ENCODE results near the gene NINL. TPM values are rescaled to one million over a fixed set of nuclear protein-coding genes. Genes with fewer than 3 reads are reported as not detected.

The NINL gene
- total RNA-seq, 1 experiment from 2014 or later = 7.2 TPM

DNA sequence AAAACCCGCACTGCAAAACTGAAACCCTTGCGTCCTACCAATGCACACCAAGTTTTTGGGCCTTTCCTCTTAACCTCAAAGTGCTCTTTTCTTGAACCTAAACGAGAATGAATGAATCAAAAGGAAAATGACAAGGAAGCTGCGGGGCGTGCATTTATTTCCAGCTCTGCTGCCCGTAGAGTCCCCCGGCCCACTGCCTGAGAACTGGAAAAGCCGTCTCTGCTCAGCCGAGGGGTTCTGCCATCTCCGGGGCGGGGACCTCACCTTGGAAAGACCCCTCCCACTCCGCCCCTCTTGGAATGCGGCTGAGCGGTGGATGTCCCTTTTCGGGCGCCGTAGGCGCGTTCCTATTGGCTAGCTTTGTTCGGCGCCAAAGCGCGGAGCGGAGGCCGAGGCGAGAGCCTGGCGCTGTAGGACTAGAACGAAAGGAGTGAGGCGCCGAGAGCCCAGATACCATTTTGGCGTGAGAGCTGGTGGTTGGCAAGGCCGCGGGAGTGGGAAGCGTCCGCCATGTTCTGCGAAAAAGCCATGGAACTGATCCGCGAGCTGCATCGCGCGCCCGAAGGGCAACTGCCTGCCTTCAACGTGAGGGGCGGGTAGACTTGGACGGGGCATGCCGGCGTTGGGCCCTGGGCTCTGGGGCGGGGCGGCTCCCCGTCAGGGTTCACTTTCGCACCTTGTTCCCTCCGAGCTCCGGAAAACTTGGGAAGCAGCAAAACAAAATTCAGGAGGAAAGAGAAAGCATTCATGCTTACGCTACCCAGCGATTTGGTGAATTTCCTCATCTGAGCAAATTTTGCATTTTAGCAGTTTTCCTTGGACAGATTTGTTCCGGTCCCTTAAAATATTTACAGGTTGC lies 177.8 kb downstream of the NINL start, which contains the start of gene GINS1:
Gene GINS1, plus strand, starts transcription at position 363 of the 859 bp plus-strand sequence. Its CDS starts 148 bp downstream, at position 511.
- H3K27me3 ChIP-seq (ENCODE audit: insufficient read depth, low read length) = no peaks in the 10 kb centered on the region
- POLR2A ChIA-PET = interaction anchor here (0.6 to 1.1 kb wide), 4 partner anchors 8 to 98 kb away, joined by 3 to 5 read pairs (median 4); no protein-coding TSS in a partner anchor
- H3K27ac ChIP-seq (ENCODE audit: low read depth, low read length) = peak within 1 kb of the TSS; percentile 68
- H4K20me1 ChIP-seq (ENCODE audit: insufficient read depth) = no peaks in the 10 kb centered on the region
- BruUV-seq (replicated peaks) = TSS peak; percentile 82
- peaks cover 0 to 8% of the 10 kb centered on the region in 2 experiments; a peak in 2 of 4 replicates for H3K9me3 ChIP-seq (ENCODE audit: control insufficient read depth in 1 of 2, insufficient read depth in 1 of 2, low read depth in 1 of 2, low read length in 2 of 2)
- no peaks in the 10 kb centered on the region for H3K9me2 ChIP-seq (ENCODE audit: insufficient read depth)
- H3K4me1 ChIP-seq (ENCODE audit: control insufficient read depth in 1 of 2, insufficient read depth in 2 of 2, low read length in 2 of 2) = peaks cover 10 to 15% of the 10 kb centered on the region in 2 experiments
- DNase-seq (ENCODE audit: low read depth, low spot score) = peak; percentile 90
- peak; percentile 92 for ATAC-seq
- intact Hi-C loops (cut with micrococcal nuclease) = no loop called here
- H3K79me2 ChIP-seq (ENCODE audit: insufficient read depth, low read length) = peaks cover 48% of the 10 kb centered on the region
- peak within 1 kb of the TSS; percentile 95 for H3K9ac ChIP-seq (ENCODE audit: low read length)
- peak within 1 kb of the TSS; percentile 63 for H2AFZ ChIP-seq (ENCODE audit: low read depth, low read length, poor library complexity, severe bottlenecking)
- CTCF ChIA-PET = interaction anchor here (2.6 kb wide), 1 partner anchor 9 kb away, joined by 15 read pairs; no protein-coding TSS in a partner anchor
- RAD21 ChIA-PET (ENCODE audit: low non-redundant PET in 1 of 2, low total read pairs in 2 of 2, uncharacterized antibody in 2 of 2, unreplicated experiment in 2 of 2) = no interaction called here
- peak within 1 kb of the TSS; percentile 82 to 83 for H3K4me3 ChIP-seq (replicated peaks in 1 of 2; ENCODE audit: low read depth in 1 of 2, low read length in 2 of 2)
- peak within 1 kb of the TSS; percentile 80 for H3K4me2 ChIP-seq (ENCODE audit: low read length)
- H3K36me3 ChIP-seq (ENCODE audit: control insufficient read depth in 1 of 2, insufficient read depth in 2 of 2, low read length in 2 of 2) = no peaks in the 10 kb centered on the region
- peak; percentile 75; the same call in 1 of the 2 replicates for TF ChIP-seq CBX3 (IDR thresholded peaks at IDR 0.05; ENCODE audit: low read depth)
- TF ChIP-seq, protein P1, sequence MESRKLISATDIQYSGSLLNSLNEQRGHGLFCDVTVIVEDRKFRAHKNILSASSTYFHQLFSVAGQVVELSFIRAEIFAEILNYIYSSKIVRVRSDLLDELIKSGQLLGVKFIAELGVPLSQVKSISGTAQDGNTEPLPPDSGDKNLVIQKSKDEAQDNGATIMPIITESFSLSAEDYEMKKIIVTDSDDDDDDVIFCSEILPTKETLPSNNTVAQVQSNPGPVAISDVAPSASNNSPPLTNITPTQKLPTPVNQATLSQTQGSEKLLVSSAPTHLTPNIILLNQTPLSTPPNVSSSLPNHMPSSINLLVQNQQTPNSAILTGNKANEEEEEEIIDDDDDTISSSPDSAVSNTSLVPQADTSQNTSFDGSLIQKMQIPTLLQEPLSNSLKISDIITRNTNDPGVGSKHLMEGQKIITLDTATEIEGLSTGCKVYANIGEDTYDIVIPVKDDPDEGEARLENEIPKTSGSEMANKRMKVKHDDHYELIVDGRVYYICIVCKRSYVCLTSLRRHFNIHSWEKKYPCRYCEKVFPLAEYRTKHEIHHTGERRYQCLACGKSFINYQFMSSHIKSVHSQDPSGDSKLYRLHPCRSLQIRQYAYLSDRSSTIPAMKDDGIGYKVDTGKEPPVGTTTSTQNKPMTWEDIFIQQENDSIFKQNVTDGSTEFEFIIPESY (IDR thresholded peaks at IDR 0.05; ENCODE audit: extremely low read depth, insufficient replicate concordance, low read length) = peak; percentile 76
- TF ChIP-seq EGR1 (IDR thresholded peaks at IDR 0.05; ENCODE audit: low read depth) = 0 out of 2 replicates have a peak, but pooled peaks have one; percentile 40
- no peak for TF ChIP-seq RAD21 (IDR thresholded peaks at IDR 0.05; ENCODE audit: low read depth)
- peak; percentile 83; the same call in 1 of the 2 replicates for TF ChIP-seq ZFX (IDR thresholded peaks at IDR 0.05)
- peak; percentile 84 for TF ChIP-seq POLR2AphosphoS5 (IDR thresholded peaks at IDR 0.05; ENCODE audit: low read depth, low read length)
- TF ChIP-seq EZH2phosphoT487 (IDR thresholded peaks at IDR 0.05; ENCODE audit: borderline replicate concordance) = no peak
- TF ChIP-seq SP1 (IDR thresholded peaks at IDR 0.05; ENCODE audit: low read depth) = peak; percentile 85
- TF ChIP-seq, protein P2, sequence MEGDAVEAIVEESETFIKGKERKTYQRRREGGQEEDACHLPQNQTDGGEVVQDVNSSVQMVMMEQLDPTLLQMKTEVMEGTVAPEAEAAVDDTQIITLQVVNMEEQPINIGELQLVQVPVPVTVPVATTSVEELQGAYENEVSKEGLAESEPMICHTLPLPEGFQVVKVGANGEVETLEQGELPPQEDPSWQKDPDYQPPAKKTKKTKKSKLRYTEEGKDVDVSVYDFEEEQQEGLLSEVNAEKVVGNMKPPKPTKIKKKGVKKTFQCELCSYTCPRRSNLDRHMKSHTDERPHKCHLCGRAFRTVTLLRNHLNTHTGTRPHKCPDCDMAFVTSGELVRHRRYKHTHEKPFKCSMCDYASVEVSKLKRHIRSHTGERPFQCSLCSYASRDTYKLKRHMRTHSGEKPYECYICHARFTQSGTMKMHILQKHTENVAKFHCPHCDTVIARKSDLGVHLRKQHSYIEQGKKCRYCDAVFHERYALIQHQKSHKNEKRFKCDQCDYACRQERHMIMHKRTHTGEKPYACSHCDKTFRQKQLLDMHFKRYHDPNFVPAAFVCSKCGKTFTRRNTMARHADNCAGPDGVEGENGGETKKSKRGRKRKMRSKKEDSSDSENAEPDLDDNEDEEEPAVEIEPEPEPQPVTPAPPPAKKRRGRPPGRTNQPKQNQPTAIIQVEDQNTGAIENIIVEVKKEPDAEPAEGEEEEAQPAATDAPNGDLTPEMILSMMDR (IDR thresholded peaks at IDR 0.05 in 2 of 3, conservative IDR thresholded peaks at IDR 0.05 in 1 of 3; ENCODE audit: borderline replicate concordance in 1 of 3, insufficient read depth in 1 of 3, low read depth in 2 of 3, low read length in 2 of 3) = no peak
- TF ChIP-seq YY1 (IDR thresholded peaks at IDR 0.05; ENCODE audit: extremely low read depth, insufficient replicate concordance, low read depth, low read length) = no peak
- TF ChIP-seq, protein P3, sequence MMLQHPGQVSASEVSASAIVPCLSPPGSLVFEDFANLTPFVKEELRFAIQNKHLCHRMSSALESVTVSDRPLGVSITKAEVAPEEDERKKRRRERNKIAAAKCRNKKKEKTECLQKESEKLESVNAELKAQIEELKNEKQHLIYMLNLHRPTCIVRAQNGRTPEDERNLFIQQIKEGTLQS (IDR thresholded peaks at IDR 0.05) = no peak
- TF ChIP-seq CEBPB (IDR thresholded peaks at IDR 0.05; ENCODE audit: low read depth) = no peak
- peak; percentile 41; the same call in 1 of the 2 replicates for TF ChIP-seq ELF1 (IDR thresholded peaks at IDR 0.05; ENCODE audit: borderline replicate concordance, low read depth)
- TF ChIP-seq, protein P4, sequence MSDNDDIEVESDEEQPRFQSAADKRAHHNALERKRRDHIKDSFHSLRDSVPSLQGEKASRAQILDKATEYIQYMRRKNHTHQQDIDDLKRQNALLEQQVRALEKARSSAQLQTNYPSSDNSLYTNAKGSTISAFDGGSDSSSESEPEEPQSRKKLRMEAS (IDR thresholded peaks at IDR 0.05) = peak; percentile 66; the same call in 1 of the 2 replicates
- TF ChIP-seq FOSL1 (IDR thresholded peaks at IDR 0.05; ENCODE audit: low read depth) = no peak
- TF ChIP-seq, protein P5, sequence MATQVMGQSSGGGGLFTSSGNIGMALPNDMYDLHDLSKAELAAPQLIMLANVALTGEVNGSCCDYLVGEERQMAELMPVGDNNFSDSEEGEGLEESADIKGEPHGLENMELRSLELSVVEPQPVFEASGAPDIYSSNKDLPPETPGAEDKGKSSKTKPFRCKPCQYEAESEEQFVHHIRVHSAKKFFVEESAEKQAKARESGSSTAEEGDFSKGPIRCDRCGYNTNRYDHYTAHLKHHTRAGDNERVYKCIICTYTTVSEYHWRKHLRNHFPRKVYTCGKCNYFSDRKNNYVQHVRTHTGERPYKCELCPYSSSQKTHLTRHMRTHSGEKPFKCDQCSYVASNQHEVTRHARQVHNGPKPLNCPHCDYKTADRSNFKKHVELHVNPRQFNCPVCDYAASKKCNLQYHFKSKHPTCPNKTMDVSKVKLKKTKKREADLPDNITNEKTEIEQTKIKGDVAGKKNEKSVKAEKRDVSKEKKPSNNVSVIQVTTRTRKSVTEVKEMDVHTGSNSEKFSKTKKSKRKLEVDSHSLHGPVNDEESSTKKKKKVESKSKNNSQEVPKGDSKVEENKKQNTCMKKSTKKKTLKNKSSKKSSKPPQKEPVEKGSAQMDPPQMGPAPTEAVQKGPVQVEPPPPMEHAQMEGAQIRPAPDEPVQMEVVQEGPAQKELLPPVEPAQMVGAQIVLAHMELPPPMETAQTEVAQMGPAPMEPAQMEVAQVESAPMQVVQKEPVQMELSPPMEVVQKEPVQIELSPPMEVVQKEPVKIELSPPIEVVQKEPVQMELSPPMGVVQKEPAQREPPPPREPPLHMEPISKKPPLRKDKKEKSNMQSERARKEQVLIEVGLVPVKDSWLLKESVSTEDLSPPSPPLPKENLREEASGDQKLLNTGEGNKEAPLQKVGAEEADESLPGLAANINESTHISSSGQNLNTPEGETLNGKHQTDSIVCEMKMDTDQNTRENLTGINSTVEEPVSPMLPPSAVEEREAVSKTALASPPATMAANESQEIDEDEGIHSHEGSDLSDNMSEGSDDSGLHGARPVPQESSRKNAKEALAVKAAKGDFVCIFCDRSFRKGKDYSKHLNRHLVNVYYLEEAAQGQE (IDR thresholded peaks at IDR 0.05; ENCODE audit: low read depth) = no peak
- no peak for TF ChIP-seq SRF (IDR thresholded peaks at IDR 0.05; ENCODE audit: low read depth)
- peak; percentile 84 for TF ChIP-seq SIN3A (IDR thresholded peaks at IDR 0.05; ENCODE audit: low read depth)
